ENCODE measurements around the gene P2RY14.
A peak's percentile ranks its signal among the peaks of the same experiment; 100 is the strongest.

P2RY14 gene

DNA sequence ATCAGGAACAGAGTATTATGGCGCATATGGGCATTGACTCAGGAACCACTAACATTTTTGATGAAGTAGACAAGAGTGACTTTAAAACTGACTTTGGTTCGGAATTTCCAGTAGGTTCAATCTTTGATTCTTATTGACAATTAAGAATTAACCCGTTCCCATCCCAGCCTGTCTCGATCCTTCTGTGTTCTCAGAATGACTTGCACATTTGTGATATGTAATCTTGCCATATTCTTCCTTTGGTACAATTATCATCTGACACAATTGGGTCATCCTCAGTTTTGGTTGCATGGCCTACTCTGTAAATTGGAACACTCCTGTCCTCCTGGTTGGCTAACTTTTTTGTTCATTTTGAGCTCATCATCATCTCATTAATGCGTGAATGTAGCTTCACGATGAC, 85.8 kb downstream of the P2RY14 start:
- no peak for DNase-seq (ENCODE audit: extremely low read depth in 1 of 2, low read depth in 1 of 2)

DNA sequence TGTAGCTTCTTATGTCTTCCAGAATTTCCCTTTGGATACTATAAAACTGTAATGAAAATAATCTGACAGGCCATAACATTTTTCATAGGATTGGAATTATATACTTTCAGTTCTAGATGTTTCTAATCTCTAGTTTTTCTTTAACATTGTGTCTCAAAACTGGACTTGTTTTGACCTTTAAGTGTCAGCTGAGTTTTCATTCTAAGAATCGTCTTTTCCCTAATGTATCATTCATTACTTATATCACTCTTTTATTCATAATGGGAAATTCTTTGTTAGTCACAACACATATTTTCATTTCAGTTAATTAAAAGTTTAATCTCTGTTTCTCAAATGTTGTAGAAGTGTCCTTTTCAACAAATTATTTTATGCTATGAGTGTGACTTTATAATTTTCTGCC, 87.2 kb downstream of the P2RY14 start:
- DNase-seq (ENCODE audit: extremely low read depth in 1 of 2, low read depth in 1 of 2) = no peak

DNA sequence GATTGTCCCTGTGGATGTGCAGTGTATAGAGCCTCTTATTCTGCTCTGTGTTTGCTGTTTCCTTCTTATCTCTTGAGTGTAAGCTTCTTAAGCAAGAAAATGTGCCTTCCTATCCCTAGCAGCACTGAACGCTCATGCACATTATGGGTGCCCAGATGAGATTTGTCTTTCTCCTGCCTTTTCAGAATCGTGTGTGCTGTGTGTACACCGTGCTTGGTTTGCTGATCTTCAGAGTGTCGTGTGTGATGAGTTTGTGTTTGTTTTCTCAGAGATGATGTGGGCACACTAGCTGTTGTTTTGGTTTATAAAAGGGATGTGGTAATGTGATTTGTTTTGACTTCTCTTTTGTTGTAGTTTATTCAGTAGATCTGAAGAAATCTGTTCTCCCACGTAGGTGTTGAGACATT, 95.1 kb downstream of the P2RY14 start:
- no peak for DNase-seq (ENCODE audit: extremely low read depth in 1 of 2, low read depth in 1 of 2)

DNA sequence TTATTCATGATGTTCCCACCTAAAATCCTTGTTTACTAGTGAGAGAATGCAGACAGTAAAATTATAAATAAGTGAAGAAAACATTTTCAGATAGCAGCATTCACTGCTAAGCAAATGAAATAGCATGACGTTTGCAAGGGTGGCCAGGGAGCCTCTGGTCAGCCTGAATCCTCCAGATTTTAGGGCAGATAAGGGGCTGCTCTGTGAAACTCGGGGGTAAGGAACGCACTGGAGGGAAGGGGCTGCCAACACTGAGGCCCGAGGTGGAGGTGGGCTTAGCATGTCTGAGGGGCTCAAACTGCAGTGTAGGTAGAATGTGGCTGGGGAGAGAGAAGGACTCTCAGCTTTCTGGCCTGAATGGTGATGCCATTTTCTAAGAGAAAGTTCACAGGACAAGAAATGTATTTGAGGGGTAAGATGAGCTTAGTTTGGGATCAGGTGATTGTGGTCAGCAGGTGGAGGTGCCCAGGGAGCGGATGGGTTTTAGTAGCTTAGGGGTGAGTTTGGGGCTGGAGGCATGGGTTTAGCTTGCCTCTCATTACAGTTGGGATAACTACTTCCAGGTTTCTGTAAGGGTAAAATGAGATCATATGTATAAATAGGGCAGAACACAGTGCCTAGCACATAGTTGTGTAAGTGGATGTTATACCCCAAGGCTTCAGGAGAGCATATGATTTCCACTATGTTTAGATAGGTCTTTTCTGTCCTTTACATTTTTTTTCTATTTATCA, 95.8 kb downstream of the P2RY14 start:
- DNase-seq (ENCODE audit: extremely low read depth in 1 of 2, low read depth in 1 of 2) = no peak

DNA sequence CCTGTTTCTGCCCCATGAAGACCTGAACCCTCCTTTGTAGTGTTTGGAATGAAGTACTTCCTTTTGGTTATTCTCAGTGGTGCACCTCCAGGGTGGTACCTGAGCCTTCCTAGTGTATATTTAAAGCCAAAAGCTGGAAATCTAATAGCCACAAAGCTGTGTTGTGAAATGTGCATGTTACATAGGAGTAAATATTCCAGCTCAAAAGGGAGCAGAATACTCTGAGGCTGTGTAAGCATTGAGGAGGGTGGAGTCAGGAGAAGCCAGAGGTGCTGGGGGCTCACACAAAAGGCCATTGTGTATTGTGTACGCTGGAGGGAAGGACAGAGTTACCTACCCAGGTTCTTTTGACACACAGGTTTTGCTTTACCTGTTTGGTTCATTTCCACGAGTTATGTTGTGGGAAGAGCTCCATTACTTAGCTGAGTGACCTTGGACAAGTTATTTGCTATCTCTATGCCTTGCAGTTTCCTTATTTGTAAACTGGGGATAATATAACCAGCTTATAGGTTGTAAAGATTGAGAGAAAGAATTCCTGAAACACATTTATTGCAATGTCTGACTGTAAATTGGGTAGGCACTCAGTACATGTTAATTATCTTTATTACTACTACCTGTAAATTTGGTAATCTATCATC, 100.0 kb downstream of the P2RY14 start:
- DNase-seq (ENCODE audit: extremely low read depth in 1 of 2, low read depth in 1 of 2) = no peak

DNA sequence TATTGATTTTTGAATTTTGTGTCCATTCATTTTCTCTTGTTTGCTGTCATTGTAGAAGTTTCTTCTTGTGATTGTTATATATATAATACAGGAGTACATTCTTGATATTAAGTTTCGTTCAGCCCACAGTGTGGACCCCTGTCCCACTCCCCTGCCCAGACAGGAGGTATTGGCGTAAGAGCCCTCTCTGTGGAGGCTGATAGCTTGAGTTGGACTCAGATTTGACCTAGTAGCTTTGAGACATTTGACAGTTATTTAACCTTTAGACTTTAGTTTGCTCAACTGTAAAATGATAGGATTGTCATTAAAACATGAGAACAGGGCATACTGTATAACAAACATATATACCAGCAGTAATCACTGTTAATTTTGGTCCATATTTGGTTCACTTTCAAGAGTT, 102.4 kb downstream of the P2RY14 start:
- no peak for DNase-seq (ENCODE audit: extremely low read depth in 1 of 2, low read depth in 1 of 2)

DNA sequence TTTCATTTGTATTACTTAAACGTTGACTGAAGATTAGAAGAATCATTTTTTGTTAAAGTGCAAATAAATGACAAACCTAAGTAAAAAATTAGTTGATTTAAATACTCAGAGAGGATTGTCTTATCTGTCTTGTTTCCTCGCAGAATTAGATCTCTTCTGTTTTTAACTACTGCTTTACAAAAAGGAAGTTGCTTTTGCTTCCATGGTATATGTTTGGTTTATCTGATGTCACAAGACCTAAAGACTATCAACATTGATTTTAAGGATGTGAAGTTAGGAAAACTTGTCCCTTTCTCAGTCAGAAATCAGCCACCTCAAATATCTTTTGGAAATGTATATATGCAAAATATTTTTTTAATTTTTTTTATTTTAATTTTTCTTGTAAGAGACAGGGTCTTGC, 104.0 kb downstream of the P2RY14 start:
- no peak for DNase-seq (ENCODE audit: extremely low read depth in 1 of 2, low read depth in 1 of 2)

DNA sequence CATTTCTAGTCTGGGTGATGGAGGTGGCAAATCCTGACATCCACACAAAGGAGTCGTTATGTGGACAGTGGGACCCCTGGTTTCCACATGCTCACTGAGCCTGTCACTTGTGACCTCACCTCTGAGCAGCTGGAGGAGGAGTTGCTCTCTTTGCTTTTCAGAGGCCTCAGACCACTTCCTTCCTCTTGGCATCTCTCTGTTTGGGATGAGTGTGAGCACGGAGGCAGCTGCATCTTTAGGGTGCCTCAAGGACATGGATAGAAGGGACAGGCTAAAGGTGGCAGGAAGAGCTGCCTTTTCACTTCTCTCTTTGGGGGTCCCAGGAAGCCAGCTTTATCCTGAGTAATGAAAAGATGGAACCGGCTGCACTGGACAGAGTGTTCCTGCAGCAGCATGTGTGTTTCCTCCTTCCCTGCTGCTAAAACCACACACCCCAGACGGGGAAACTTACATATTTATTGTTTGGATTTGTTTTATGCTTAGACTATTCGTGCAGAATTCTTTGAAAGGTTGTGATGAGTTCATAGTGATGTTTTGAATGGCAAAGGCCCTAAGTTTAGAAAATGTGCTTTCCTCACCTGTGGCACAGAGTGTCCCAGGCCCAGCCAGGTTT, 107.1 kb downstream of the P2RY14 start:
- peak in 1 of 2 donors; percentile 43 for DNase-seq (ENCODE audit: extremely low read depth in 1 of 2, low read depth in 1 of 2)

DNA sequence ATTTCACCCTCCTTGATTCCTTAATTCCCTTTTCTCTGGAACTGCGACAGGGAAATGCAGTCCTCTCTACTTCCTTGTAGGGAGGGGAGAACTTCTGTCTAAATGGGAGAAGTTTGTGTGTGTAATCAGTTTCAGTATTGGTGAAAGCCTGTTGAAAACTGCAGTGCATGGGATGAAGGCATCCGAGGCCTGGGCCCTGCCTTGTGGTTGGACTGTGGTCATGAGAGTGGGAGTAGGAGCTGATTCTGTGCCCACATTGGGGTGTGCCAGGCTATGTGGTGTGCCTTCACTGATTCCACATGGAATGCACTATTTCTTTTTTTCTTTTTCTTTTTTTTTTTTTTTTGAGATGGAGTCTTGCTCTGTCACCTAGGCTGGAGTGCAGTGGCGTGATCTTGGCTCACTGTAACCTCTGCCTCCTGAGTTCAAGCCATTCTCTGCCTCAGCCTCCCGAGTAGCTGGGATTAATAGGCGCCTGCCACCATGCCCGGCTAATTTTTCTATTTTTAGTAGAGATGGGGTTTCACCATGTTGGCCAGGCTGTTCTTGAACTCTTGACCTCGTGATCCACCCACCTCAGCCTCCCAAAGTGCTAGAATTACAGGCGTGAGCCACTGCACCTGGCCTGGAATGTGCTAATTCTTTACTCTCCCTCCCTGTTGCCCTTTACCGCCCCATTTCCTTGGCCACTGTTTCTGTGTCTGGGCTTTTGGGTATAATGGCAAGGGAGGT, 108.2 kb downstream of the P2RY14 start:
- DNase-seq (ENCODE audit: extremely low read depth in 1 of 2, low read depth in 1 of 2) = peak; percentile 31 to 65

DNA sequence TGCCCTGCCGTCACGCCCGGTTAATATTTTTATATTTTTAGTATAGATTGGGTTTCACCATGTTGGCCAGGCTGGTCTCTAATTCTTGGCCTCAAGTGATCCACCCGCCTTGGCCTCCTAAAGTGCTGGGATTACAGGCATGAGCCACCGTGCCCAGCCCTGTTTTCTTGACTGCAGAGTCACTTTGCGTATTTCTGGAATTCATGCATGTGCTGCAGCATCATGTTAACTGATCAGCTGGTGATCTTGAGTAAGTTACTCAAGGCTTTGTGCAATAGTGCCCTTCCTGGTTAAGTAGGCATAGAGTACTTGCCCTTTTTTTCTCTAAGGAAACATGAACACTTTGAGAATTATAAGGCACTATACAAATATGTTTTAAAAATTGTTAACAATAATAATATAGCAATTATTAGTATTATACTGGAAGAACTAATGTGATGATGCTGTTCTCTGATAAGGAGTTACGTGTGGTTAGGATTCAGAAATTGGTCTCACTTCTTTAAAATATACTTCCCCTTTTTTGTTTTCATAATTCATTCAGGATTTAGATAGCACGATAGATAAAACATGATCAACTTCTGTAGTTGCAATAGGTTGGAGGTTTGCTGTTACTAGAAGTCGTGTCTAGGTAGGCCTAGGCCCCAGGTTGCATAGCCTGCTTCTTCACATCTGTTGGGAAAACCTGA, 108.9 kb downstream of the P2RY14 start:
- no peak for DNase-seq (ENCODE audit: extremely low read depth in 1 of 2, low read depth in 1 of 2)

DNA sequence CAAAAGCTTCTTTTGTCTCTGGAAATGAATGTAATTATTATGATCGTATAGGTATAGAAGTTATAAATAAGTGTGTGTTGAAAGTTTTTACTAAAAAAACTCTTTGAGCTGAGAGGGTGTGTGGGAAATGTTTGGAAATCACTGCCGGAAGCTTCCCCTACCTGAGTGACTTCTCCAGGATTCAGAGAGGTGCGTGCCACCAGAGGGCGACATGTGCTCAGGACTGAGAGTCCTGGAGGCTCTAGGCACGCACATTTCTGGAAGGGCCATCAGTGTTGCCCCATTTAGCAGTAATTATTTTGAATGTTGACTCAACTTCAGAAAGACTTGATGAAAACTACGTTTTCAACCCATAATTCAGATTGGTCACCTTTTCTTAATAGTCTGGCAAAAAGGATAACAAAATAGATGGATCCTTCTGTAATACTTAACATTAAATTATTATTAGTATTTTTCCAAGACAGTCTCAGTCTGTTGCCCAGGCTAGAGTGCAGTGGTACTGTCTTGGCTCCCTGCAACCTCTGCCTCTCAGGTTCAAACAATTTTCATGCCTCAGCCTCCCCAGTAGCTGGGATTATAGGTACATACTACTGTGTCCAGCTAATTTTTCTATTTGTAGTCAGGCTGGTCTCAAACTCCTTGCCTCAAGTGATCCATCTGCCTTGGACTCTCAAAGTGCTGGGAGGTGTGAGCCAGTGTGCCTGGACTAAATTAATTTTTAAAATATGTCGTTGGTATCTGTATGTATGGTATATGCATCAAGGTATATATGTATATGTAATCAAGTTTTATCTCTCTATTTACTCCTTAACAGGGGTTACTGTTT, 109.9 kb downstream of the P2RY14 start:
- peak; percentile 47 to 75 for DNase-seq (ENCODE audit: extremely low read depth in 1 of 2, low read depth in 1 of 2)

DNA sequence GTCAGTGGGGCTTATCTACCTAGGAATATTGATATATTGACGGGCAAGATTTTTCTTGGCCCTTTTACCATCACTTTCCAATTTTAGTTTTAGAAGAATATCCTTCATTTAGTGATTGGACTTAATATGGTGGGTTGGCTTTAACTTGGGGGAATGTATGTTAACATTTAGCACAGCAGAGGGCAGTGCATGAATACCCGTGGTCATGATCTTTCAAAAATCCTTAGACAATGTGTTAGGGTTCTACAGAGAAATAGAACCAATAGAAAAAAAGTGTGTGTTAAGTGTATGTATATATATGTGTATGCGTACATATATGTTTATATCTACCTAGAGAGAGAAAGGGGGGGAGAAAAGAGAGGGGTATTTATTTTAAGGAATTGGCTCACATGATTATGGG, 112.2 kb downstream of the P2RY14 start:
- no peak for DNase-seq (ENCODE audit: extremely low read depth in 1 of 2, low read depth in 1 of 2)

DNA sequence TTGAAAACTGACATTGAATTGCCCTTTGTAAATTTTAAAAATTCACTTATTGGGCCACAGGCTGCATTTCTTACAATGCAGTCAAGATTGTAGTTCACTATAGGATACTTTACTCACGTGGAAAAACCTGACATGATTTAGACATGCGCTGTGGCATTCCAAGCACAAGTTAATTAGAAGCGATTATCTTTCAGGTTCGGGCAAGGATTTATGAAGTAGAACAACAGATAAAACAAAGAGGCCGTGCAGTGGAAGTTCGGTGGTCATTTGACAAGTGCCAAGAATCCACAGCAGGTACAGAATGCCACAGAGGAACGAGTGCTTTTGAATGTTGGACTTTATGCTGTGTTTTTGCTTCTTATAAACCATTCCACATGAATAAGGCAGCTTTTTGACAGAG, 113.1 kb downstream of the P2RY14 start:
- DNase-seq (ENCODE audit: extremely low read depth in 1 of 2, low read depth in 1 of 2) = no peak

All from stimulated activated CD8-positive, alpha-beta memory T cell treated with anti-CD3 and anti-CD28 coated beads, Interleukin-7, amount 100 ng/mL, for 48 hours (primary cell).